IPS-15b (cell line): ENCODE data around the gene EDEM2.
"Not testable (repeated sequence)": the region's sequence is repeated elsewhere in the genome, so short reads cannot be mapped to it uniquely, and the experiment has no call there.

ENCODE experiments used
- H3K27me3 ChIP-seq: one replicate; pipeline ENCODE4 v1.6.1; 2013; ENCODE audit warnings: low read length; ENCODE audit not compliant: control insufficient read depth, insufficient read depth
- H3K36me3 ChIP-seq: one replicate; pipeline ENCODE4 v1.6.1; 2013; ENCODE audit warnings: low read length; ENCODE audit not compliant: control insufficient read depth, insufficient read depth
- H3K4me1 ChIP-seq: one replicate; pipeline ENCODE4 v1.6.1; 2013; ENCODE audit warnings: mild to moderate bottlenecking, low read length; ENCODE audit not compliant: control insufficient read depth, insufficient read depth
- H3K4me3 ChIP-seq: one replicate; pipeline ENCODE4 v1.5.1; 2013; ENCODE audit warnings: low read depth, low read length
- H3K9ac ChIP-seq: one replicate; pipeline ENCODE4 v1.6.1; 2013; ENCODE audit warnings: low read depth, mild to moderate bottlenecking, low read length
- H3K9me3 ChIP-seq: one replicate; pipeline ENCODE4 v1.6.1; 2013; ENCODE audit warnings: mild to moderate bottlenecking, low read length; ENCODE audit not compliant: control insufficient read depth, insufficient read depth

Gene EDEM2

GRCh38 chr20:35091816-35092523 is 55.2 kb downstream of the EDEM2 start:
- peak overlapping the region; percentile 95 for H3K4me3 ChIP-seq
- peaks cover 5% of the 10 kb centered on the region for H3K4me1 ChIP-seq
- no peaks in the 10 kb centered on the region for H3K9me3 ChIP-seq
- peak overlapping the region; percentile 77 for H3K9ac ChIP-seq
- no peaks in the 10 kb centered on the region for H3K27me3 ChIP-seq
- peaks cover 3% of the 10 kb centered on the region for H3K36me3 ChIP-seq

GRCh38 chr20:35088231-35089145 is 58.6 kb downstream of the EDEM2 start:
- H3K4me1 ChIP-seq: peaks cover 5% of the 10 kb centered on the region

GRCh38 chr20:35087791-35088190 is 59.3 kb downstream of the EDEM2 start:
- no peaks in the 10 kb centered on the region for H3K27me3 ChIP-seq
- no peaks in the 10 kb centered on the region for H3K9me3 ChIP-seq

More at GRCh38 chr20:35088231-35089145, 58.6 kb downstream of the EDEM2 start:
- Histone ChIP-seq H3K4me3 (no peak overlapping the region), H3K9ac (no peak overlapping the region), H3K27me3 (no peaks in the 10 kb centered on the region), H3K9me3 (no peaks in the 10 kb centered on the region), H3K36me3 (peaks cover 3% of the 10 kb centered on the region)

GRCh38 chr20:35087355-35087754 is 59.8 kb downstream of the EDEM2 start:
- no peak overlapping the region for H3K9ac ChIP-seq
- H3K36me3 ChIP-seq: peaks cover 3% of the 10 kb centered on the region
- H3K4me3 ChIP-seq: no peak overlapping the region
- H3K27me3 ChIP-seq: no peaks in the 10 kb centered on the region
- peaks cover 5% of the 10 kb centered on the region for H3K4me1 ChIP-seq
- no peaks in the 10 kb centered on the region for H3K9me3 ChIP-seq

More at GRCh38 chr20:35087791-35088190, 59.3 kb downstream of the EDEM2 start:
- no peak overlapping the region for H3K9ac ChIP-seq
- H3K4me3 ChIP-seq: no peak overlapping the region
- peaks cover 5% of the 10 kb centered on the region for H3K4me1 ChIP-seq
- peaks cover 3% of the 10 kb centered on the region for H3K36me3 ChIP-seq

DNA sequence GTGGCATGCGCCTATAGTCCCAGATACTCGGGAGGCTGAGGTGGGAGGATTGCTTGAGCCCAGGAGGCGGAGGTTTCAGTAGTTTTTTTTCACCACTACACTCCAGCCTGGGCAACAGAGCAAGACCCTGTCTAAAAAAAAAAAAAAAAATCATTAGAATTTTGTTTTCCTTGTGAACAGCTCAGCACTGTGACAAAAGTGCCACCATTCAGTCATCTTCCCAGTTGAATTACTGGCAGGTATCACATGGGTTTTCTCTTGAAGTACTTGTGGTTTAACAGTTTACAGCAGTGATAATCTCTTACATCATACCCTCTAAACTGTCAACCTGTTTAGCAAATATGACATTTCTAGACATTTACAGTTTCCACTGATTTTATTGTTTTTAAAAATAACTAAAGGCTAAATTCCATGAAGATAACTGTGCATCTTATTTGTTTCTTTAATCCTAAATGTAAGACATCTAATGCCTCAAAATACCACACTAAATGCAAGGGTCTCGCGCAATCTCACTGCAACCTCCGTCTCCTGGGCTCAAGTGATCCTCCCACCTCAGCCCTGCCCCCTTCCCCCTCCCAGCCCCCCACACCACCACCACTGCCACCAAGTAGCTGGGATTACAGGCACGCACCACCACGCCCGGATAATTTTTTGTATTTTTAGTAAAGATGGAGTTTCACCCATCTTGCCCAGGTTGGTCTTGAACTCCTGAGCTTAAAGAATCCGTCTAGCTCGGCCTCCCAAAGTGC is 61.5 kb downstream of the EDEM2 start:
- H3K27me3 ChIP-seq: no peaks in the 10 kb centered on the region
- peaks cover 3% of the 10 kb centered on the region for H3K36me3 ChIP-seq
- no peak overlapping the region for H3K4me3 ChIP-seq
- H3K4me1 ChIP-seq: no peaks in the 10 kb centered on the region
- H3K9ac ChIP-seq: no peak overlapping the region
- H3K9me3 ChIP-seq: no peaks in the 10 kb centered on the region

DNA sequence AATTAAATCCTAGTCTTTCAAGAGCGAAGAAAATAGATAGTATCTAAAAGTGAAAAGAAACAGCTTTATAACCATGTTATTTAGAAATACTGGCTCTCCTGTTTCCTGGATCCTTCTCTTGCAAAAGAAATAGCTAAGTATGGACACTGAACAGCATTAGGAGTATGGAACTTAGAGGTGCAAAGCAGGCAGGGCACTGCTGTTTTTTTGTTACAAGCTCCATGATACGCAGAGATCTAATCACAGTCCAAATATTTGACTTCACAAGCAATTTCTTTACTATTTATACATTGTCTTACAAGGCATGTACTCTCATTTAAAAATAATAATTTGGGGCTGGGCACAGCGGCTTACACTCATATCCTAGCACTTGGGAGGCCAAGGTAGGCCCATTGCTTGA is 62.1 kb downstream of the EDEM2 start:
- no peaks in the 10 kb centered on the region for H3K4me1 ChIP-seq
- peaks cover 3% of the 10 kb centered on the region for H3K36me3 ChIP-seq
- H3K9ac ChIP-seq: no peak overlapping the region
- no peak overlapping the region for H3K4me3 ChIP-seq
- H3K27me3 ChIP-seq: no peaks in the 10 kb centered on the region
- H3K9me3 ChIP-seq: no peaks in the 10 kb centered on the region

DNA sequence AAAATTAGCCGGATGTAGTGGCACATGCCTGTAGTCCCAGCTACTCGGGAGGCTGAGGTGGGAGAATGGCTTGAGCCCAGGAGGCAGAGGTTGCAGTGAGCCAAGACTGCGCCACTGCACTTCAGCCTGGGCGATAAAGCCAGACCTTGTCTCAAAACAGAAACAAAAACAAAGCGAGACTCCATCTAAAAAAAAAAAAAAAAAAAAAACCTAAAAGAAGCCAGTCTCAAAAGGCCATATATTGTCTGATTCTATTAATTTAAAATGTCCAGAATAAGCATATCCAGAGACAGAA is 66.8 kb downstream of the EDEM2 start:
- H3K4me3 ChIP-seq, H3K9me3 ChIP-seq, H3K27me3 ChIP-seq, H3K9ac ChIP-seq, H3K4me1 ChIP-seq: not testable (repeated sequence)
- H3K36me3 ChIP-seq: peaks cover 13% of the 10 kb centered on the region

DNA sequence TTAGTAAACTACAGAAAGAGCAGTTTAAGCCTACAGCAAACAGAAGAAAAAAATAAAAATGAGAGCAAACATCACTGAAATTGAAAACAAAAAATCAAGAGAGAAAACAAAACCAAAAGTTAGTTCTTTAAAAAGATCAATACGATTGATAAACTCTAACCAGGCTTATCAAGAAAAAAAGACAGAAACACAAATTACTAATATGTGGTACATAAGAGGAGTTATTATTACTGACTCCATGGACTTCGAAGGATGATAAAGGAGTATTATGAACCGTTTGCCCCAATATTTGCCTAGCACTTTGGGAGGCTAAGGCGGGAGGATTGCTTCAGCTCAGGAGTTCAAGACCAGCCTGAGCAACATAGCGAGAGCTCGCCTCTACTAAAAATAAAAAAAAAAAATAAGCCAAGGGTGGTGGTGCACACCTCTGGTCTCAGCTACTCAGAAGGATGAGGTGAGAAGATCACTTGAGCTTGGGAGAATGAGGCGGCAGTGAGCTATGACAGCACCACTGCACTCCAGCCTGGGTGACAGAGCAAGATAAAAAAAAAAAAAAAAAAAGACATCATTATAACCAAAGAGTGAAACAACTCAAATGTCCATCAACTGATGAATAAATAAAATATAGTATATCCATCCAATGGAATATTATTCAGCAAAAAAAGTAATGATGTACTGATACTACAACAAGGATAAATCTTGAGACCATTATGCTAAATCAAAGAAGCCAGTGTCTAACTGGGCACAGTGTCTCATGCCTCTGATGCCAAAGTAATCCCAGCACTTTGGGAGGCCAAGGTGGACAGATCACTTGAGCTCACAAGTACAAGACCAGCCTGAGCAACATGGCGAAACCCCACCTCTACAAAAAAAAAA is 67.4 kb downstream of the EDEM2 start:
- peaks cover 4% of the 10 kb centered on the region for H3K9me3 ChIP-seq
- no peaks in the 10 kb centered on the region for H3K27me3 ChIP-seq
- no peak overlapping the region for H3K9ac ChIP-seq
- no peak overlapping the region for H3K4me3 ChIP-seq
- peaks cover 13% of the 10 kb centered on the region for H3K36me3 ChIP-seq
- no peaks in the 10 kb centered on the region for H3K4me1 ChIP-seq

DNA sequence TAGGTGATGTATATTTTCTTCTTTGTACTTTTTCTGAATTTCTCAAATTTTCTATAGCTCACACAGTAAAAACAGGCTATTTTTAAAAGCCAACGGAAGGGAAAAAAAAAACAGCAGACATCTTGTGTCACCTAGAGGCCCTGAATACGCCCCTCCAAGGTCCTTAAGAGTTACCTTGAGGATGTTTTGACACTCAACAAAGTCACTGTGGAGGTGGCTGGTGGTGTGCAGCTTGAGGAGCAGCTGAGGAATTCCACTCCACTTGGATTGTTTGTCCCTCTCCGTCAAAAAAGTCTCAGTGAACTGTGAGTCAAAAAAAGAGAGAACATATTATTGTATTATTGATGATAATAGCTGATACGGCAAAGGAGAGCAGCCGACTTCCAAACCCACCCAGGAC is 69.3 kb downstream of the EDEM2 start:
- Histone ChIP-seq H3K4me3 (no peak overlapping the region), H3K4me1 (no peaks in the 10 kb centered on the region), H3K36me3 (peaks cover 13% of the 10 kb centered on the region), H3K9me3 (peaks cover 4% of the 10 kb centered on the region), H3K9ac (no peak overlapping the region), H3K27me3 (no peaks in the 10 kb centered on the region)

- no peaks in the 10 kb centered on the region for H3K27me3 ChIP-seq
Observed at GRCh38 chr20:35077341-35077740, 69.8 kb downstream of the EDEM2 start.

More at GRCh38 chr20:35077341-35077740, 69.8 kb downstream of the EDEM2 start:
- Histone ChIP-seq H3K4me3 (no peak overlapping the region), H3K9me3 (peaks cover 4% of the 10 kb centered on the region), H3K9ac (no peak overlapping the region), H3K4me1 (no peaks in the 10 kb centered on the region), H3K36me3 (peaks cover 13% of the 10 kb centered on the region)
